ENCODE data around the gene RALGAPA1.

GRCh38 chr14:35712466-35712865 is 96.6 kb downstream of the RALGAPA1 start:
- TF ChIP-seq CTCF (IDR thresholded peaks at IDR 0.05) (no peak), POLR2A (IDR thresholded peaks at IDR 0.05) (no peak), EP300 (IDR thresholded peaks at IDR 0.05) (no peak), POLR2AphosphoS5 (IDR thresholded peaks at IDR 0.05) (no peak)

Measured in upper lobe of left lung (tissue), 4 donors.